ENCODE results near the gene ULK3.

Gene ULK3

DNA sequence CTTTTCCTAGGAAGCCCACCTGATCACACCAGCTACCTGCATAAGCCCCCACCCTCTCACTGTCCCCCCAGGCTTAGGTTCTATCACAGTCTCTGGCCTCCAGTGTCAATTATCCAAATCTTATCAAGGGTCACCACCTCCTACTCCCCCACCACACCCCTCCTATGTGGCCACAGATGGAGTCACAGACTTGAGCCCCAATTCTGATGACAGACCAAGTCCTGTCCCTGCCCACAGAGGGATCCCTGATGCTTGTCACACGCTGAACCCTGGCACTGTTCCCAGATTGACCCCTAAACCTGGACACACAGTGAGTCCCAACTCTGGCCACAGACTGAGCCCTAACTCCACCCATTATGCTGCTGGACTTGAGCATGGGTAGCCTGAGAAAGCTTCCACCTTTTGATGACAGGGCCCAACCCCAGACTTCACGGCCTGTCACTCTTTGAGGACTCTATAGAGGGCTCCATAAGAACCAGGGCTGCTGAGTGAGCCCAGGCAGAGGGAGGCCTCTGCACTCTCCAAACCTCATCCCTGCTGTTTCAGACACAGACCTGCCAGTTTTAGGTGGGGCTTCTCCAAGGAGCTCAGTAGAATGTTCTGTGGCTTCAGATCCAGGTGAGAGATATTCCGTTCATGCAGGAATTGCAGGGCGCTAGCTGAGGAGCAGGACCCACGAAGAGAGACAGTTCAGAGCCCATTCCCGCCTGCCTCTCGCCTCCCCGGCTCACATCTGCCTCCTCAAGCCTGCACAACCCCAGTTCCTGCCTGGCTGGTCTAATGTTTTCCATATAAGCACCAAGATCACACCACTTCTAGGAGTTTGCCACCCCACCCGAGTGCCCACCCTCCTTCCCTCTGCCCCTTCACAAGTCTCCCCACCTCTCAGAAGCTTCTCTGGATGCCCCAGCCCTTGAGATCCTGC is 1.8 kb downstream of the ULK3 start:
- DNase-seq (ENCODE audit: low read depth) = no peak

DNA sequence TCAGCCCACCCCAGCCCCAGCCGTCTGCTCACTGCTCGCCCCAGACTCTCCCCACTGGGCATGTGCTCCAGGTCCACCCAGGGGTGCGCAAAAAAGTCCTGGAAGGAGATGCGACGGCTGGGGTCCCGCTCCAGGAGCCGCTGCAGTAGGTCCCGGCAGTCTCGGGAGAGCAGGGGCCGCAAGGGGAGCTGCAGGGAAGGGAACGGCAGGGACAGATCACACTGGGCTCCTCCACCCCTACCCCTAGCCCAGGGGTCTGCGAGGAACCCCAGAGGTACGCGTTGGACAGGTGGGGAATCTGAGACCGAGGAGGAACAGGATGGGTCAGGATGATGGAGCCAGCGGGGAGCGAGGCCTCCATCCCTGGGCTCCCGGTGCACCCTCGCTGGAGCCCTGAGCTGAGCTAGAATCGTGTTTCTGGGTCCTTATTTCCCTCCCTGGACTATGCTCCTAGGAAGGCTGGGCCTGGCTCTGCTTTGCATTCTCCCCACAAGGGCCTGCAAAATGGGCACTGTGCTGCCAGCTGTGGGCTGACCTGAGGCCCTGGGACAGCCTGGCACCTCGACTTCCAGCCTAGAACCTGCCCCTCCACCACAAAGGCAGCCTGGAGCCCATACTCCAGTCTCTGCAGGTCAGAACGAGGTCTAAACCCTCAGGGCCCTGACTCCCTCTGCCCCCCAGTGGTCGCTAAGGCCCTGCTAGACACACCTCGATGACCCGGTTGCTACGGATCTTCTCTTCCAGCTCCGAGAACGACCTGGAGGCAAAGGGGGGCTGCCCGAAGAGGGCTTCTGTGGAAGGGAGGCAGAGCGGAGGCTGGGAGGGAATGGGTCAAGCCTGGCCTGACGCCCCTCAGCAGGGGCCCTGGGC is 3.2 kb downstream of the ULK3 start:
- DNase-seq (ENCODE audit: low read depth) = no peak

DNA sequence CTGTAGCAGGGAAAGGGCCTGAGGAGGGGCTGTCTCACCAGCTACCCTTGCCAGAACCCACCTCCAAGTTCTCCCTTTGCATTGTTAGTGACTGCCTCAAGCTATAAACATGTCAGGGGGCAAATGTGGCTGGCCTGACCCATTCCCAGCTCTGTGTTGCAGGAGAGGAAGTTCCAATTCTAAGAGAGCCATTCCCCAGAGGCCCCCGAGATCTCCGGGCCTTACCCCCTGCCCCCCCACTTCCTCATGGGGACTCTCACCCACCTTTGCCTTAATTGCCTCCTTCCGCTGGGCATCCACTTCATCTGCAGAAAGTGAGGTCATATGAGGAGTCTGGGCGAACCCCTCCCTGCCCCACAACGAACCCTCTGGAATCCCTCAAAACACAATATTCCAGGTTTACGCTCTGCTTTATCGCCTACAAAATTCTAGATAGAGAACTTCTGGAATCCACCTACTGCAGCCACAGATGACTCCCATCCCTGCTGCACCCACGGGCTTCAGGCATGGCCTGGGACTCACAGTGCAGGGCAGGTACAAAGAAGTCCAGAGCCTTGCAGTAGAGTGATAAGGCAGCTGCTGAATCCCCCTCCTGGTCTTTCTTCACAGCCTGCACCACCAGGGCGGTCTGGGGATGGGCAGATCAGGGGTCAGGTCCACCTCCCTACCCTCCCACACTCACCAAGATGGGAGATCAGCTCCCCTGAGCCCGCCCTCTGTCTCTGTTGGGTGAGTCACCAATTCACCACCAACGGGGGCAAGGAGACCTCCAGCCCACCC is 4.0 kb downstream of the ULK3 start:
- no peak for DNase-seq (ENCODE audit: low read depth)

DNA sequence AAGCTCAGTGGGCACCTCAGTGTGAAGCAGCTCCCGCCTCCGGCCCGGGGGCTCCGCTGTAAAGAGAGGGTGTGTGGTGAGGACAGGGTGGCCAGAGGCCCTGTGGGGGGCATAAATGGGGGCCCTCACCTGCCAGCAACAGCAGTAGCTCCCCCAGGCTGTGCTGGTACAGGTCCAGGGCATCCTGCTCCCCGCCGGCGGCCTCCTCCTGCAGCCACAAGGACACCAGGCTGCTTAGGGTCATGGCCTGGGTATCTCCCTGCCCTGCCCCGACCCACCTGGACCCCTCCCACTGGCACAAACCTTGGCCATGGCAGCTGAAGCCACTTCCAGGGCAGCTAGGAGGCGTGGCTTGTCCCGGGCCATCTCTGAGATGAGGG is 4.8 kb downstream of the ULK3 start:
- DNase-seq (ENCODE audit: low read depth) = no peak

DNA sequence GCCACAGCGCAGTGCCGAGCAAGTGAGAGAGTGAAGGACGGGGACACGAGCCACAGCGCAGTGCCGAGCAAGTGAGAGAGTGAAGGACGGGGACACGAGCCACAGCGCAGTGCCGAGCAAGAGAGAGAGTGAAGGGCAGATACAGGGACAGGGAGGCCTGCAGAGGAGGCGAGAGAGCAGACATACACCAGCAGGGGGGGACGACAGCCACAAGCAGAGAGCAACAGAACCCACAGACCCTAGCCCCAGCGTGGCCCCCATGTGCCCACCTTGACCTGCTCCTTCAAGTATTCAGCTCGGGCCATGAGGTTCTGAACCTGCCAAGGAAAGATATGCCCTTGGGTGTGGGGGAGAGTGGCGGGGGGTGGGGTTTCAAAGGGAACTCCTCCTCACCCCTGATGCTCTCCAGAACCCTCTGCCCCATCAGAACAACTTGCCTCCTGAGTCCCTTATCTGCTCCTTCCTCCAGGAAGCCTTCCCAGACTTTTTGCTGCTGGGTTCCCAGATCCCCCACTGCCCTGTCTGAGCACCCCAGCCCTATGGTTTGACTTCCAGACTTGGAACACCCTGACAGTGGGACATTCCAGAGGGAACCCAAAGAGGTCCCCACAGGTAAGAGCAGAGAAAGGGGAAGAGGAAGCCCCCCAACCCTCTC is 5.3 kb downstream of the ULK3 start:
- DNase-seq (ENCODE audit: low read depth) = no peak

DNA sequence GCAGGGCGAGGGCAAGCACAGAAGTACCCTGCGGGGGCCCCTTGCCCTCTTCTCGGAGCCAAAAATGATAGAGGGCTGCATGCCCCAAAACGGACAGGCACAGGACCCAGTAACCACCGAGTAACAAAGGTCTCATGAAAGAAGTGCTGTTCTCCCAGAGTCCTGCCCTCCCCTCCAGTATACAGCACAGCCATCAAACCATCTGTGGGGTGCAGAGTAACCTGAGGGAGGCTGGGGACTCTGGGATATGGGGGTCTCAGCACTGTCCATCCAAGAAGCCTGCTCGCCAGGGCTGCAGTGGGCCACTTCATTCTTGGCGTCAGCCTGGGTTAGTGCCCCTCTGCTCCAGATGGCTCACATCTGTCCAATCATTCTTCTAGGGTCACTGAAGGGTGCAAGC is 6.1 kb downstream of the ULK3 start:
- DNase-seq (ENCODE audit: low read depth) = no peak

DNA sequence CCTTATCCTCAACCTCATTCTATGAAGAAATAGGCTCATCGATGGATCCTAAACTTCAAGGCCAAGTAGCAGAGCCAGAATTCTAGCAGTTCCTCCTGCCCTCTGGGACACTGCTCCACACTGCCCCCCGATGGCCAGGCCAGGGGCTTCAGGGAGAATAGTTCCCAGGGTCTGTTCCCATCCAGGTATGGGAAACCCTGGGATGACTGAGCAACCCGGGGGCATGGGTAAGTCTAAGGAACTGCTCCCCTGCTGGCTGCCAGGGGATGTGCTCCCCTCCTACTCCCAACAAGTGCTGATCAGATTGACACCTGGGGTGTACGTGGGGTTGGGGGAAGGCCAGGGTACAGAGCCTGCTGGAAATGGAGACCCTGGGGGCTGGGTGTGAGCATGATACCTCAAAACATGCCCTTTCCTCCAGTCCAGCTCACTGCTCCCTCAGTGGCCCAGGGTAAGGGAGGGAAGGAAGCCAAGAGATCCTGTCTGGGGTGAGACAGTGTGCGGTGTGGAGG is 7.6 kb downstream of the ULK3 start:
- DNase-seq (ENCODE audit: low read depth) = peak; percentile 9

DNA sequence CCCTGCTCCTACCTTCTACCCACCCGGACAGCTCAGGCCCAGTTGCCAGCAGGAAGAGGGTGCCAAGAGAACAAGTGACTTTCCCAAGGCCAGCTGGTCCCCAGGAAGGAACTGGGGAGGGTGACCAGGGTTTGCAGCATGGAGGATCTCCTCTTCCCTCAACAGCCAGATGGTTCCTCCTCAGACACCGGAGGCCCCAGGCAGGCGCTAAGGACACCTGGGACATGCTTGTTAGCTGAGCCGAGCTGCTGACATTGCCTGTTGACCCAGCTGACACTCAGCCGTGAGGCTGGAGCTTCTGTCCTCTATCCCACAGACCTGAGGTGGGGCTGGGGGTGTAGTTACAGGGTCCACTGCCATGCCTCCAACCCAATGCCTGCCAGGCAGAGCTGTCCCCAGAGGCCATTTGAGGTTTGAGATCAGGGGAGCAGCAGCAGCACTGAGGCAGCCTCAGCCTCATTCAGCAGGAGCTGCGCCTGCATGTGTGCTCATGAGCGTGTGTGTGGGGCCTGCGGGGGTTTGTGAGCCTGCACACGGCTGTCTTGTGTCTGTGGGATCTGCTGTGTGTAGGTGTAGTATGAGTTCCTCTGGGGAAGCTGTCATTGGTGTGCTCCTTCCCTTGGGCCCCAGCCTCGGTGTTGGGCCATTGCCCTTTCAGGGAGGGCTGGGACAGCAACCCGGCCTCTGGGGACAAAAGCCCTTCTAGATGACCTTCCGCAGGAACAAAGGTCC is 9.4 kb downstream of the ULK3 start:
- DNase-seq (ENCODE audit: low read depth) = no peak

DNA sequence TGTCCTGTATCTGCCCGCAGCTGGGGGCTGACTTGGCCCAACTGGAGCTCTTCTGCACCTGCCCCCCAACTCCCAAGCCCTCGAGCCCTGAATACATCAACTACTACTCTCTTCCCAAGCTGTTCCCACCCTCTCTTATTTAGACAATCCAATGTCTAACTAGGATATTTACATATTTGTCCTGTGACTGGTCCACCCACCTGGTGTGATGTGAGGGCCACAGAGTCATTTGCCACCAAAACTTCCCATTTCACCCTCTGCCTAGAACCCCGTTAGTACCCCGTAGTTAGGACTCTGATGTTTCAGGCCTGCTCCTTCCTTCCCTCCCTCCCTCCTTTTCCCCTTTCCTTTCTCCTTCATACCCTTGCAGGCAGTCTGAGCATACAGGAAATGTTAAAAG is 10.1 kb downstream of the ULK3 start:
- no peak for DNase-seq (ENCODE audit: low read depth)

DNA sequence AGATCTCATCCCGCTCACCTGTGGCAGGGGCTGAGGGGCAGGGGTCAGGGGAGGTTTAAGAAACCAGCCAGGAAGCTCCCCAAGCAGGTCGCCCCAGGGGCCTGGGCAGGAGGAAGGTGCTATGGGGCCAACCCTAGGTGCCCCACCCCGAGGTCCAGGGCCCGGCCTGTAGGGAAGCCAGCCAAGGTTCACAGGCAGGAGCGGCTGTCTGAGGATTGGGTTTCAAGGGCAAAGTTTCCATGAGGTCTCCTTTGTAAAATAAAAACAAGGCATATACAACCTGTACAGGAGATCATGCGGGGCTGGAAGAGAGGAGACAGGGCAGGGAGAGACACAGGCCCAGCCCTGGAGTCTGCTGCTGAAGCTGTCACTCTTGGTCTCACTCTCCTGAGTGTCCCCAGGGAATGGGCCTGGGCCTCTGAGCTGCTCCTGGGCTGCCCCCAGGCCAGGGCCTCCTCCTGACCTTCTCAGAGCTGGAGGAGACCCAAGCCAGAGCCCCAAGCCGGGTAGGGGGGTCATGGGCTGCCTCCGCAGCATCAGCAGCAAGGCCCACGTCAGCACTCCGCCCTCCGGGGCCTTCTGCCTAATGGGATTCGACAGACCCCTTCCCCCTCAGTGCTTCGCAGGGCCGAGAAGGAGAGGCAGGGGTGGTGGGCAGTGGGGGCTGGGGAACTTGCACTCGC is 11.0 kb downstream of the ULK3 start:
- DNase-seq (ENCODE audit: low read depth) = no peak

DNA sequence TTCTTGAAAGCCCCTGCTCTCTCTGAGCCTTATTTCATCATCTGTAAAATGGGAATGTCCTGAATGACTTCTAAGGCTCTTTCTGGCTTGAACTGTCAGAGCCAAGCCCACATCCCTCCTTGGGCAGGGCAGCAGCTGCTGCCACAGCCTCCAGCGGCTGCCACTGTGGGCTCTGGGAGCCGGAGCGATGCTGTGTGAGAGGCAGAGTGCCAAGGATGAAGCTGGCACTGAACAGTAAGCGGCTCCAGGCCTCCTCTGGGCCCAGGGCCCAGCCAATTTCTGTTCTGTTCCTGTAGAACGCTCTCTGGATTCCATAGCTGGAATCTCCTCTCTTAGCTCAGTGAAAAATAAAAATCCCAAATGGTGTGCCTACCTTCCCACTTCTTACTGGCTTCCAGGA is 12.1 kb downstream of the ULK3 start:
- no peak for DNase-seq (ENCODE audit: low read depth)

DNA sequence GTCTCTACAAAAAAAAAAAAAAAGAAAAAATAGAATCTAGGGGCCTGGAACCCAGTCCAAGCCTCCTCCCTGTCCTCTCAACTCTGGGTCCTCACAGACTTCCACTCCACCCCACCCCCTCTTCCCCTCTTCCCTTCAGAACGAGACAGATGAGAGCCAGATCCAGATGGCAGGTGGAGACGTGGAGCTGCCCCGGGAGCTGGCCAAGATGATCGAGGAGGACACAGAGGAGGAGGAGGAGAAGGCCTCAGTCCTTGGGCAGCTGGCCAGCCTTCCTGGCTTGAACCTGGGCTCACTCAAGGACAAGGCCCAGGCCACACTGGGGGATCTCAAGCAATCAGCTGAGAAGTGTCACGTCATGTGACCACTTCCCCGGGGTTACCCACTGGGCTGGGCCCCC is 13.0 kb downstream of the ULK3 start:
- no peak for DNase-seq (ENCODE audit: low read depth)

DNA sequence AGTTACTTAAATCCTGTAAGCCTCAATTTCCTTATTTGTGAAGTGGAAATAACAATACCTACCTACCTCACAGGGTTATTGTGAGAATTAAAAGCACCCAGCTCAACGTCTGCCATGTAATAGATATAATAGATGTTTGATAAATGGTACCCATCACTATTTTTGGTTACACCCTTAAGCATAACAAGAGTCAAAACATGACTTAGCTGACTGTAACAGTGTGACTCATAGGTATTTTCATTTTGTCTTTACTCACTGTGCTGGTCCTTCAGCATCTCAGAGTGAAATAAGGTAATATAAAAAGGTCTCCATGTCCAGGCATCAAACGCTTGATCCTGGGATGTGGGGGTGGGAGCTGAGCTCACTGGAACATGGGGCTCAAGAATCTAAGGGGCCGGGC is 13.5 kb downstream of the ULK3 start:
- DNase-seq (ENCODE audit: low read depth) = no peak

DNA sequence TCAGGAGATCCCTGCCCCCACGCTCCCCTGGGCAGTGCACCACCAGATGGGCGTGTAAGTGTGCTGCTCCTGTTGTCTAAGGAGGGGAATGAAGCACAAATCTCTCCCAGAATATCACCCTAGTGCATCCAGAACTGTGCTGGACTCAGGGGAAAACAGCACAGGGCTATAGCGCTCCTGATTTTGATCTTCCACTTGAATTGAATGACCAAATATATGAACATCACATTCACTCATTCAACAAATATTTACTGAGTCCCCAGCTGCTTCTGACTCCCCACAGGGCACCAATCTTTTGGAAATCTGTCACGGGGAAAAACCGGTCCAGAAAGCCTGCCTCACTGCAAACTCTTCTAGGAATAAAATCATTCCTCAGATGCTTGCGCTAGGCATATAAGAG is 14.1 kb downstream of the ULK3 start:
- no peak for DNase-seq (ENCODE audit: low read depth)

DNA sequence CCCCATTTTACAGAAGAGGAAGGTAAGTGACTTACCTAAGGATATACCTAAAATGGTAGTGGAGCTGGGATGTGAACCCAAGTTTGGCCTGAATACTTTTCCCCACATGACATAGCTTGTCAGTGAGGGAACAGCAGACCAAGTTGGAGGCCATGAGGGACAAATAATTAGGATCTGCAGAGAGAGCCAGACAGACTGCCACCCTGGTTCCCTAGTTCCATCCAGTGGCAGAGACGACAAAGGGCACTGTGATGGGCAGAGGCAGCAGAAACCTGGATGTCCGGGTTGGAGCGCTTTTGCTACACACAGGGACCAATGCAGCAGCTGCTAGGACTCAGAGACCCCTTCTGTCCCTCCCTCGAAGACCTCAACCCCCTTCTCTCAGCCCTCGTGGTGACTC is 15.3 kb downstream of the ULK3 start:
- DNase-seq (ENCODE audit: low read depth) = no peak

DNA sequence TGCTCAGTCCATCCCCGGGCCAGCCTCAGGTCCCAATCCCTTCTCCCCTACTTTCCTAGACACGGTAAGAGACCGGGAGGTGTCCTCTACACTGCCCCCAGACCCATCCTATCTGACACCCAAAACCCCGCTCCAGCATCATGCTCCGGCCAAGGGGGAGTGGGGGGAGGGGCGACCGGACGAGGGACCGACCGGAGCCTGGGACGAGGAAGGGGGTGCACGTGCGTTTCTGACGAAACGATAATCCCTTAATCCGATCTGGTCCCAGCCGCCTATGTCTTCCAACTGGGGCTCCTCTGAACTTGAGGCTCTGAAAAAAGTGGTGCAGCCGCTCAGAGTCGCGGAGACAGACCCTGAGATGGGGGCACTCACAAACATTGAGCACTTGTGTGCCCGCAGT is 16.0 kb downstream of the ULK3 start:
- no peak for DNase-seq (ENCODE audit: low read depth)

DNA sequence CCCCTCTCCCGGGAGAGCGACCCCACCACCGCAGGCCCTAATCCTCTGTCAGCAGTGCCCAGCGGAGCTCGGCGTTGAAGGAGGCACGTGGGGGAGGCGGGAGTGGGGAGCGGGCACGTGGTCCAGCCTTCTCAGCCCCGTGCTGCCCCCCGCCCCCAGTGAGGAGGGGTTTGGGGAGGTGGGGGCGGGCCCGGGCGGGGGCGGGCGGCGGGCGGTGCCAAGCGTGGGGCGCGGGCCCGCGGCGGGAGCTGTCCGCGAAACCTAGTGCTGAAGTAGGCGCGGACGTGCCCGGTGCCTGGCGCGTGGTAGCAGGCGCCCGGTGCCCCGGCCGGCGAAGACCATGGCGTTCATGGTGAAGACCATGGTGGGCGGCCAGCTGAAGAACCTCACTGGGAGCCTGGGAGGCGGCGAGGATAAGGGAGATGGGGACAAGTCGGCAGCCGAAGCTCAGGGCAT is 16.6 kb downstream of the ULK3 start, which contains the start of gene CPLX3:
TSS of gene CPLX3 (plus strand) at position 264 of the 456 bp plus-strand sequence. CDS start at position 341, 77 bp downstream.
- DNase-seq (ENCODE audit: low read depth) = peak; percentile 13

DNA sequence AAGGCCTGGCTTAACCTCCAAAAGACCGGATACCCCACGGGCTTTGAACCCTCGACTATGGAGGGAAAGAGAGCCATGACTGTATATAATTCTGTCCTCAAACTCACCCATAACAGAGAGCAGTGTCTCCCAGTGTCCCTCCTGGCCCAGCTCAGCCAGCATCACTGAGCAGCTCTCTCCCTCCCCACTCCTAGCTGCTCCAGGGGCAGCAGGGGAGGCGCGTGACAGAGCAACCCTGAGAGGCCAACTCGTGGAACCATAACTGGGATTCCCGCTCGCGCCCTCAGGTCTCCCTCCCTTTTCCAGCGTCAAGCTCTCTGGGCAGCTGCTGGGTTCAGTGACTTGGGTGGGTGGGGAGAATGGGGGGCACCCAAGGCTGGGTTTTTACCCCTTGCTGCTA is 17.1 kb downstream of the ULK3 start:
- no peak for DNase-seq (ENCODE audit: low read depth)

DNA sequence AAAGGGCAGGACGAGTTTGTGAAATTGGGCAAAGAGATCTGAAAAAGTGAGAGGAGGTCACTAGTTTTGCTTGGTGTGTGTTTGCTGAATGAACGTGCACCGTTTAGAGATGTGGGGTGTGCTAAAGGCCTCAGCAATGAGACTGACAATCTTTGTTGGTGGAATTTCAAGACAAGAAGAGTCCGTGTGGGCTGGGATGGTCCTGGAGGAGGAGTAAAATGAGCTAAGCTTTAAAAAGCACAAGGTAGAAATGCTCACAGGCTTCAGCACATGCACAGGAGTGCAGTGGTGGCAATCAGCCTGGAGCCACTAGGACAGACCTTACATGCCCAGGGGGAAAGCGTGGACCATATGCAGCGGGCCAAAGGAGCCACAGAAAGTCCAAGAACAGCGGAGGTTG is 18.0 kb downstream of the ULK3 start:
- DNase-seq (ENCODE audit: low read depth) = no peak

DNA sequence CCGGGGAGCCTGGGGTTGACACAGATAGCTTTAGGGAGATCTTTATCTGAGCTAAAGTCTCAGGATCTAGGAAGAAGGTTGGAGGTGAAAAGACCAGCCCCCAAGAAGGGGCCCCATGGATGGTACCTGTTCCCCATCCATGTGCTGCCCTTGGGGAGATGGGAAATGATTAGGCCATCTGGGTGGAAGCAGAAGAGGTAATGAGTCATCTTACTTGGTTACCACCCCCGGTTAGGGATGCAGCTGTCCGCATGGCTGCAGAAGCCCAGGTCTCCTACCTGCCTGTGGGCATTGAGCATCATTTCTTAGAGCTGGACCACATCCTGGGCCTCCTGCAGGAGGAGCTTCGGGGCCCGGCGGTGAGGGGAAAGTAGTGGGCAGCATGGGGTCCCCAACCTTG is 19.6 kb downstream of the ULK3 start:
- DNase-seq (ENCODE audit: low read depth) = no peak
